Erythroblast (primary cell): Measurements from ENCODE around the gene POP4.

ENCODE experiments used
- DNase-seq, 2 experiments: peaks; one replicate each; lab custom pipeline; 2025; lab: John Stamatoyannopoulos, UW
- GATA1 ChIP-seq: IDR thresholded peaks from 2 replicates; pipeline ENCODE4 v1.6.1; 2011; ENCODE audit warnings: low read depth, mild to moderate bottlenecking, control low read depth, low read length, moderate library complexity
- POLR2A ChIP-seq: IDR thresholded peaks from 2 replicates; pipeline ENCODE4 v1.6.1; 2011; ENCODE audit warnings: mild to moderate bottlenecking, low read length

POP4 gene

GRCh38 chr19:29658221-29658991 lies 52.3 kb downstream of the POP4 start:
- no peak for TF ChIP-seq GATA1
- TF ChIP-seq POLR2A, result no peak
- no peak for DNase-seq

DNA sequence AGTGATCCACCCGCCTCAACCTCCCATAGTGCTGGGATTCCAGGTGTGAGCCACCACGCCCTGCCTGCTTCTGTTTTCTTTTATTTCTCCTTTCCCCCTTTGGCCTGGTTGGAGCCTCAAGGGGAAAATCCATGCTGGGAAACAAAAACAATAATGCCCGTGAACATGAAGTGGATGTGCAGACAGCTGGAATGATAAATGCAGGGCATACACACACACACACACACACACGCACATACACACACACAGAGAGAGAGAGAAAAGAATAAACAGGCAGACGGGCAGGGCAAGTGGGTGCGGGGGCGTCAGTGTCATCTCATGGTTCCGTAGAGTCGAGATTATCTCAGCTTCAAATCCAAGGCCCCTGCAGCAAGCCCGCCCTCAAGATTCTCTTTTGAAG lies 54.8 kb downstream of the POP4 start:
- DNase-seq, result no peak
- TF ChIP-seq POLR2A (no peak), GATA1 (no peak)

GRCh38 chr19:29662278-29662603 lies 56.2 kb downstream of the POP4 start:
- no peak for TF ChIP-seq GATA1
- TF ChIP-seq POLR2A, result no peak

GRCh38 chr19:29662604-29663404 lies 56.7 kb downstream of the POP4 start:
- TF ChIP-seq POLR2A (no peak), GATA1 (no peak)
- peak in 1 of 2 experiments; percentile 10 for DNase-seq

More at GRCh38 chr19:29662278-29662603, 56.2 kb downstream of the POP4 start:
- no peak for DNase-seq

GRCh38 chr19:29663861-29664752 lies 58.0 kb downstream of the POP4 start:
- no peak for DNase-seq
- no peak for TF ChIP-seq GATA1
- no peak for TF ChIP-seq POLR2A

DNA sequence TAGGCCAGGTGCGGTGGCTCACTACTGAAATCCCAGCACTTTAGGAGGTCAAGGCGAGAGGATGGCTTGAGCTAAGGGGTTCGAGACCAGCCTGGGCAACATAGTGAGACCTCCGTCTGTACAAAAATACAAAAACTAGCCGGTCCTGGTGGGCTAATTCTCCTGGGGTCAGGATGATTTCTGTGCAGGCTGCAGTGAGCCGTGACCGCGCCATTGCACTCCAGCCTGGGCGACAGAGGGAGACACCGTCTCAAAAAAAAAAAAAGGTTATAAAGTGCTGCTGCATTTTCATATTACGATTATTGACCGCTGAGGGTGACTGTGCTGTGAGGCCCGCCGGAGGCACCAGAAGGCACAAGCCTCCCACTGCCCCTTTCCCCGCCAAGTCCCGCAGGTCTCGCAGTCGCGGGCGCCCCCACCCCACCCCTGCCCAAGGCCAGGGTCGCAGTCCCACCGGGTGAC lies 58.7 kb downstream of the POP4 start:
- DNase-seq, result no peak
- TF ChIP-seq GATA1 (no peak), POLR2A (no peak)

- TF ChIP-seq GATA1 (no peak), POLR2A (no peak)
- DNase-seq, result peak; percentile 85 to 90
Observed at GRCh38 chr19:29665215-29665825, 59.2 kb downstream of the POP4 start, which contains the start of gene PLEKHF1. Gene PLEKHF1 (plus strand): TSS chr19:29665461. CDS start chr19:29673840, 8,379 bp downstream.

DNA sequence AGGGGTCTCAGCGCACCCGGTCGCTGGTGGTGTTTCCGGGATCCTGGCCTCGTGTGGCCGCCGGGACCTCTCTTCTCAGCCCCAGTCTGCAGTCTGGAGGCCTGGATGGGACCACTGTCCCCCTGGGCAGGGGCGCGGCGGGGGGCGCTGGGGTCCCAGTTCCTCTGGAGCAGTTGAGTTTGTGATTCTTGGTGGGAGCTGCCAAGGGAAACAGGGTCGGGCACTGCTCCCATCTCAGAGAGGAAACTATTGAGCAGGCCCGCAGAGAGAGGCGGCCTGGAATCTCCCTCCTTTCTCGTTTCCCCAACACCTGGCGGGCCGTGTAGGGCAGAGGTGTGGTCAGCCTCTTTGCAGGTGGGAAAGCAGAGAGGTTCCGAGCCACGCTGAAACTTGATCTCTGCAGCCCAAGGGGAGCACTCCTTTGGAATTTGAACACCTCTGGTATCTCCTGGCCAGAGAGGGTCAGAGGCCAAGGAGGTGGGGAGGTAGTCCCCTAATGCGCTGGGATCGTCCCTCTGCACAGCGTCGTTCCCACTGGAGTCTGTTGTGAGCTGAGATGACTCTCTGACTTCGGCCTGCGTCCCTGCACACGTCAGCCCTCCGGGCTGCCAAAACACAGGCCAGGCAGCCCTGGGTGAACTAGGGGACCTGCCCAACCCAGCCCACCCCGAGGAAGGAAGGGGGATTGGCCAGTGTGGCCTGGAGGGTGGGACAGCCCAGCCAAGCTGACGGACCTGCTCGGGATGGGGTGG lies 59.9 kb downstream of the POP4 start:
- TF ChIP-seq POLR2A, result no peak
- TF ChIP-seq GATA1, result no peak
- DNase-seq, result no peak
